Placental epithelial cell (primary cell): ENCODE measurements around the gene ELAVL3. TPM values are rescaled to one million over a fixed set of nuclear protein-coding genes. Genes with fewer than 3 reads are reported as not detected.

Experiments used
- small RNA-seq: library from RNA; depleted of rRNA; stranded (forward); fragments of <200 nt; gene quantifications from one replicate; pipeline ENCODE3, GENCODE V24; 2012
- total RNA-seq: library from RNA; depleted of rRNA; stranded (reverse); fragments of >200 nt; gene quantifications from 2 replicates; pipeline ENCODE4 v1.2.3, GENCODE V29; 2012

The ELAVL3 gene
- total RNA-seq = not detected in 2 replicates

GRCh38 chr19:11480715-11481533, at the start of gene ELAVL3:
TSS of gene ELAVL3 (minus strand) at chr19:11481046. CDS start at chr19:11480608, 438 bp downstream.

DNA sequence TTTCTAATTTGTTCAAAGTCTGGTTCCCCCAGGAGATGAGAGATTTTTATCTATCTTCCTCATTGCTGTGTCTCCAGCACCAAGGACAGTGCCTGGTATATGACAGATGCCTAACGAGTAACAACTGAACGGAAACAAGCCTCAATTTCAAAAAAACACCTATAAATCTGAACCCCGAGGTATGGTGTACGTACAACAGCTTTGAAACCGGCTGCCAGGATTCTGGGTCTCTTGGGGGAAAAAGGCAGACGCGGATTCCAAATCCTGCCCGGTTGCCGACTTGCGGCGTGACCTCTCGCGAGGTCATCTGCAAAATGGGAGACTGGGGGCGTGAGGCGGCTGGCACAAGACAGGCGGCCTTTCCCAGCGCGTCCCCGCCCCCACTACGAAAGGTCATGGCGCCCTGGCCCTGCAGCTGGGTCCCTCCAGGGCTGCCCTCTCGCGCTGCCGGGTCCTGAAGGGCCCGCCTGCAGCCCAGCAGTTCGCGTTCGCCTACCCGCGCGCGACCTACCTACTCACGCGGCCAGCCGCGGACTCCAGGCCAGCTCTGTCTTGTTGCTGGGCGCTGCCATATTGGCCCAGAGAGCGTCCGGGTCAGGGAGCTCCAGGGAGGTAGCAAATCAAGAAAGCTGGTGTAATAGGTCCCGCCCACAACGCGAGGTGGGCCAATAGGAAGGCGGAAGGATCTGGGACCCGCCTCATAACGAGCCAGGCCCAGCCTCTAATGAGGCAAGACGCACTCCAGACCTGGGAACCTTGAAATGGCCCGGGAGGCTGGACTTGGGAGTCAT, 47.9 kb upstream of the ELAVL3 start, which contains the start of gene ECSIT:
ECSIT (minus strand) TSS at position 584 of the 791 bp plus-strand sequence. CDS start 9,964 bp downstream, outside the sequence.

GRCh38 chr19:11505504-11506100, 24.8 kb upstream of the ELAVL3 start, which contains the start of gene ZNF653:
TSS of gene ZNF653 (minus strand) at chr19:11505839. CDS start at chr19:11505786, 53 bp downstream.

GRCh38 chr19:11435057-11435832, 45.6 kb downstream of the ELAVL3 start, which contains the start of the genes ODAD3 and PRKCSH:
TSS of gene ODAD3 (minus strand) at chr19:11435121. CDS start at chr19:11435016, 105 bp downstream.
TSS of gene PRKCSH (plus strand) at chr19:11435635. CDS start at chr19:11436118, 483 bp downstream.

DNA sequence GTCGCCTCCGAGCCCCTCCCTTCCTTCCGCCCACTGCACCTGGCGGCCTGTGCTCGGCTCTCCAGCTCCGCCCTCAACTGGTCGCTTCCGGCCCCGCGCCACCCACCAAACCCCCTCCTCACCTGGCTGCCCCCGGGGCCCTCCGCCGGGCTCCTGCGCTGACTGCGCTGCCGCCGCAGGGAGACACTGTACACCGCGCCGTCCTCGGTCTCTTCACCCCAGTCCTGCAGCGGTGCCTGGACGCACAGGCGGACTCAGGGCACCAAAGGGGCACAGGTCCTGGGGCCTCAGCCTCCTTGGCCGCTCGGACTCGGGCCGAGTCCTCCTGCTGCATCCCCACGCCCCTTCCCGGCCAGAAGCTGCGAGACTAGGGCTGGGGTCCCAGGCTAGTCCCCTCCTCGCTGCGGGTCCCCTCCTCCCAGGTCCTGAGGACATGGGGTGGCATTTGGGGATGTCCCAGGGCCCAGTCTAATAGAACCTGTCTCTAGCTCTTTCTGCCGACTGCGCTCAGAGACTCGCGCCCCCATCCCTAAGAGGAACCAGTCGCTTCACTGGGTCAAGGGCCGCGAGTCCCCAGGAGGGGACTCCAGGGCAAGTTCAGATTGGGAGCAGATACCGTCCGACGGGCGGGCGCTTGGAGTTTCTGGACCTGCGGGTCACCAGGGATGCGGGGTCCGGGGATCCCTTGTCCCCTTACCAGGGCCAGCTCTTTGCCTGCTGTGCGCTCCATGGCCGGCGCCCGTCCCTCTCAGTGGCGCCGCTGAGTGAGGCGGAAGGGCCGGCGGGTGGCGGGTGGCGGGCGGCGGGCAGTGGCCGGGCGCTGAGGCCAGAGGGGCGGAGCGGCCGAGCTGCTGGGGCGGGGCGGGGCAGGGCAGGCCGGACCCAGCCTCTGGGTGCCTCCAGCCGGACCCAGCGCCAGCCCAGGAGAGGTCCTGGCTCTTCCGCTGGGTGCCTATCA, 62.0 kb downstream of the ELAVL3 start, which contains the start of gene RGL3:
RGL3 (minus strand) TSS at position 766 of the 958 bp plus-strand sequence; CDS start at position 730, 36 bp downstream.

Small RNA genes lying within 50 kb of the gene (small RNA-seq; reads per million reads assigned to genes)
- gene MIR7974 = not detected
- not detected for gene RF00019
- gene RN7SL833P = not detected

Other genes with a start within 250 kb of the ELAVL3 start
- gene ANGPTL8, start 241.4 kb downstream of the ELAVL3 start, total RNA-seq = 0.33 TPM in 1 of 2 replicates, not detected in the other
- gene DOCK6, start 218.5 kb downstream of the ELAVL3 start, total RNA-seq = 29.5 and 34.2 TPM in 2 replicates
- gene TSPAN16, start 184.9 kb downstream of the ELAVL3 start, total RNA-seq = not detected in 2 replicates
- gene RAB3D, start 141.4 kb downstream of the ELAVL3 start, total RNA-seq = 29.8 and 39.9 TPM in 2 replicates
- 82.8 and 118 TPM in 2 replicates for gene TMEM205, start 134.8 kb downstream of the ELAVL3 start, total RNA-seq
- gene CCDC159, start 134.5 kb downstream of the ELAVL3 start, total RNA-seq = 14.9 and 15.3 TPM in 2 replicates
- 14.1 and 15.9 TPM in 2 replicates for gene PLPPR2, start 125.6 kb downstream of the ELAVL3 start, total RNA-seq
- gene SWSAP1, start 106.4 kb downstream of the ELAVL3 start, total RNA-seq = 1.8 and 2.7 TPM in 2 replicates
- 1.6 and 2.4 TPM in 2 replicates for gene EPOR, start 96.7 kb downstream of the ELAVL3 start, total RNA-seq
- gene RGL3, start 61.7 kb downstream of the ELAVL3 start, total RNA-seq = 2.4 TPM in 1 of 2 replicates, not detected in the other
- under 0.01 TPM in 1 of 2 replicates, not detected in the other for gene ODAD3, start 45.9 kb downstream of the ELAVL3 start, total RNA-seq
- 124 and 132 TPM in 2 replicates for gene PRKCSH, start 45.4 kb downstream of the ELAVL3 start, total RNA-seq
- 6.7 and 8.0 TPM in 2 replicates for gene ZNF653, start 24.8 kb upstream of the ELAVL3 start, total RNA-seq
- 52.6 and 78.1 TPM in 2 replicates for gene ECSIT, start 48.1 kb upstream of the ELAVL3 start, total RNA-seq
- gene CNN1, start 57.8 kb upstream of the ELAVL3 start, total RNA-seq = 4.7 and 10.7 TPM in 2 replicates
- gene ELOF1, start 78.2 kb upstream of the ELAVL3 start, total RNA-seq = 14.9 and 36.8 TPM in 2 replicates
- 0.79 and 2.1 TPM in 2 replicates for gene ACP5, start 96.6 kb upstream of the ELAVL3 start, total RNA-seq
- 20.5 and 23.9 TPM in 2 replicates for gene ZNF627, start 116.4 kb upstream of the ELAVL3 start, total RNA-seq